ENCODE results near the gene TMEM138. TPM values are rescaled to one million over a fixed set of nuclear protein-coding genes. Genes with fewer than 3 reads are reported as not detected.
A peak's percentile ranks its signal among the peaks of the same experiment; 100 is the strongest.

TMEM138 gene
- total RNA-seq, 4 donors from 2014 or later = 14.6 to 28.1 (median 20.7) TPM

- H3K27me3 ChIP-seq = no peaks in the 10 kb centered on the region
- intact Hi-C loops (cut with DNase I) = no loop called here
- no peak overlapping the region for H3K27ac ChIP-seq
- no peak for DNase-seq
- no peaks in the 10 kb centered on the region for H3K9me3 ChIP-seq
- H3K4me1 ChIP-seq = peaks cover 0 to 9% (median 0%) of the 10 kb centered on the region in 3 donors
- 69 to 80% methylated on average over 4 to 8 of the region's 8 CpGs for WGBS, 2 donors
- H3K4me3 ChIP-seq = no peak overlapping the region
- TF ChIP-seq POLR2A (IDR thresholded peaks at IDR 0.05) = no peak
- no peak for TF ChIP-seq CTCF (IDR thresholded peaks at IDR 0.05)
- peaks cover 0 to 92% (median 27%) of the 10 kb centered on the region in 3 donors for H3K36me3 ChIP-seq
Observed at GRCh38 chr11:61352038-61352437, 10.1 kb upstream of the TMEM138 start.

DNA sequence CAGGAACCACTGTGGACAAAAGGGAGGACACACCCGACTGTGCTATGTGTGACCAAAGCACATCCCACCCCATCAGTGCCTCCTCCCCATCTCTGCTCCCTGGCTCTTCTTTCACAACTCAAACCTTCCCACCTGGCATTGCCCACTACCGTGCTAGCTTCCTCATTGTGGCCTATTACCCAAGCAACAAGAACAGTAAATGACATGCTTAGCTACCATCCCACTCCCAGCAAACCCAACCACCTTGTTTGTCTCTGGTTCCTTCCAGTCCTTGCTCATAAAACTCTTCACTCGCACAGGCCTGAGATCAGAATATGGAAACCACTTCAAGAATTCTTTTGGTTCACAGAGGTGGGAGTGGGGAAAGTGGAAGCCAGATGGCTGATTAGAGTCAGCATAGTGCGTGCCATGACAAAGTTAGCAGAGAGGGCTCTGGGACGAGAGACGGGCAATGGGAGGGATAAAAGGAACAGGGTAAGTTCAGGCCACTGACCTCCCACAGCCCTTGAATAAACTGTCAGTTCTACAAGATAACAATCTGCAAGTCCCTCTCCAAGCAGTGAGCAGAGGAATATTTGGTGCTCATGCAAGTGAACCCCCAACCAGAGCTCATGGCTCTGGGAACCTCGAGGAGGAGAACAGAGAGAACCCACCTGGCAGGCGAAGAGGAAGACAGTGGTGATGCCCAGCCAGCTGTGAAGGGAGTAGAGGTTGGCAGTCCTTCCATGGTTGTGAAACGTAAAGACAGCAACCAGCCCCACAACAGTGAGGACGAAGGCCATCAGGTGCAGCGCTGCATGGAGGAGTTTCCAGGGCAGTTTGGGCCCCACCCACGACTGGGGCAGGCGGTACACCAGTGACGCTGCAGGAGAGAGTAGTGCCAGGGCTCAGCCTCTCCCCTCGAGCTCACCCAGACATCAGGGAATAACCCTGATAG is 8.8 kb upstream of the TMEM138 start:
- Histone ChIP-seq H3K27me3 (no peaks in the 10 kb centered on the region), H3K9me3 (no peaks in the 10 kb centered on the region), H3K4me3 (no peak overlapping the region), H3K36me3 (peaks cover 0 to 80% (median 23%) of the 10 kb centered on the region in 3 donors), H3K27ac (no peak overlapping the region), H3K4me1 (peaks cover 0 to 20% (median 0%) of the 10 kb centered on the region in 3 donors)
- no peak for TF ChIP-seq POLR2A (IDR thresholded peaks at IDR 0.05)
- 84 to 86% methylated on average over 8 to 13 of the region's 15 CpGs for WGBS, 2 donors
- intact Hi-C loops (cut with DNase I) = no loop called here
- DNase-seq = no peak

- Histone ChIP-seq H3K4me3 (no peak overlapping the region), H3K9me3 (no peaks in the 10 kb centered on the region), H3K27me3 (no peaks in the 10 kb centered on the region), H3K36me3 (peaks cover 0 to 72% (median 21%) of the 10 kb centered on the region in 3 donors), H3K27ac (no peak overlapping the region), H3K4me1 (peaks cover 0 to 20% (median 0%) of the 10 kb centered on the region in 3 donors)
- TF ChIP-seq POLR2A (IDR thresholded peaks at IDR 0.05) (no peak), CTCF (IDR thresholded peaks at IDR 0.05) (no peak)
- intact Hi-C loops (cut with DNase I) = no loop called here
- WGBS, 2 donors = 69 to 88% methylated on average over 2 of the region's 2 CpGs
- no peak for DNase-seq
Observed at GRCh38 chr11:61354208-61354607, 8.0 kb upstream of the TMEM138 start.

GRCh38 chr11:61356706-61357105 is 5.5 kb upstream of the TMEM138 start:
- Histone ChIP-seq H3K4me3 (no peak overlapping the region), H3K4me1 (peaks cover 5 to 43% (median 14%) of the 10 kb centered on the region in 3 donors), H3K27ac (peak overlapping the region in 1 of 4 donors; percentile 2), H3K9me3 (no peaks in the 10 kb centered on the region), H3K36me3 (peaks cover 0 to 47% (median under 1%) of the 10 kb centered on the region in 3 donors), H3K27me3 (no peaks in the 10 kb centered on the region)
- WGBS, 2 donors = 80% methylated on average over 1 of the region's 4 CpGs; no CpG with 5 or more reads in 1 of the 2 donors
- TF ChIP-seq POLR2A (IDR thresholded peaks at IDR 0.05) = no peak
- no peak for TF ChIP-seq CTCF (IDR thresholded peaks at IDR 0.05)
- intact Hi-C loops (cut with DNase I) = no loop called here
- no peak for DNase-seq

GRCh38 chr11:61357233-61357893 is 4.8 kb upstream of the TMEM138 start:
- H3K27me3 ChIP-seq = no peaks in the 10 kb centered on the region
- H3K27ac ChIP-seq = peak overlapping the region in 1 of 4 donors; percentile 2
- TF ChIP-seq POLR2A (IDR thresholded peaks at IDR 0.05) (no peak), CTCF (IDR thresholded peaks at IDR 0.05) (no peak)
- no peaks in the 10 kb centered on the region for H3K9me3 ChIP-seq
- 79 to 89% methylated on average over 6 to 8 of the region's 9 CpGs for WGBS, 2 donors
- no peak overlapping the region for H3K4me3 ChIP-seq
- DNase-seq = no peak
- peaks cover 5 to 43% (median 14%) of the 10 kb centered on the region in 3 donors for H3K4me1 ChIP-seq
- intact Hi-C loops (cut with DNase I) = no loop called here
- peaks cover 0 to 41% (median 0%) of the 10 kb centered on the region in 3 donors for H3K36me3 ChIP-seq
